ENCODE measurements around the gene NUMBL. TPM values are rescaled to one million over a fixed set of nuclear protein-coding genes. Genes with fewer than 3 reads are reported as not detected.

Gene NUMBL
- total and polyA plus RNA-seq, 2 of the 13 experiments (the other 11 are each of a cell fraction or from before 2014, with no cell fraction given), result 0.49 to 2.3 TPM

DNA sequence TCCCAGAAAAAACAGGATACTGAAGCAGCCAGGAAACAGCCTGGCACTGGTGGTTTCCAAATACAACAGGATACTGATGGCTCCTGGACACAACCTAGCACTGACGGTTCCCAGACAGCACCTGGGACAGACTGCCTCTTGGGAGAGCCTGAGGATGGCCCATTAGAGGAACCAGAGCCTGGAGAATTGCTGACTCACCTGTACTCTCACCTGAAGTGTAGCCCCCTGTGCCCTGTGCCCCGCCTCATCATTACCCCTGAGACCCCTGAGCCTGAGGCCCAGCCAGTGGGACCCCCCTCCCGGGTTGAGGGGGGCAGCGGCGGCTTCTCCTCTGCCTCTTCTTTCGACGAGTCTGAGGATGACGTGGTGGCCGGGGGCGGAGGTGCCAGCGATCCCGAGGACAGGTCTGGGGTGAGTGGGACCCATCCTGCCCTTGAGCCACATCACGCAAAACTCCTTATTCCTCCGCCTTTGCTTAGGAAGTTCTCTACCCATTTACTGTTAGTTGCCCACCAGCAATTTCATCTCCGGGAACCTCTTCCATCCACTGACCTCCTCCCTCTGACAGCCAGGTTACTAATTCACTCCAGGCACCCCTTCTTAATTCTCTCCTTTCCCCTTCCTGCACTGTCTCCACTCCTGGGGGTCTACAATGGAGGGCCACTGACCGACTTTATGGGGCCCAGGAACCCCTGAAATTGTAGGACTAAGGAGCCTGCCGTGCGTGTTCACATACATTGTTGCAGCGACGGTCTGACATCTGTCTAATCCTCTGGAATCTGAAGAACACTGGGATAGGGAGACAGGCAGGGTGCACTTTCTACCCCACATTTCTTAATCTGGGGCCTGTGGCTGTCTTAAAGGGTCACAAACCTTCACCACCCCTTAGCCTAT lies 27.7 kb upstream of the NUMBL start (continued):
- no peak for TF ChIP-seq MBNL3 (CRISPR knock-in tag; conservative IDR thresholded peaks at IDR 0.05)
- TF ChIP-seq, protein P1, sequence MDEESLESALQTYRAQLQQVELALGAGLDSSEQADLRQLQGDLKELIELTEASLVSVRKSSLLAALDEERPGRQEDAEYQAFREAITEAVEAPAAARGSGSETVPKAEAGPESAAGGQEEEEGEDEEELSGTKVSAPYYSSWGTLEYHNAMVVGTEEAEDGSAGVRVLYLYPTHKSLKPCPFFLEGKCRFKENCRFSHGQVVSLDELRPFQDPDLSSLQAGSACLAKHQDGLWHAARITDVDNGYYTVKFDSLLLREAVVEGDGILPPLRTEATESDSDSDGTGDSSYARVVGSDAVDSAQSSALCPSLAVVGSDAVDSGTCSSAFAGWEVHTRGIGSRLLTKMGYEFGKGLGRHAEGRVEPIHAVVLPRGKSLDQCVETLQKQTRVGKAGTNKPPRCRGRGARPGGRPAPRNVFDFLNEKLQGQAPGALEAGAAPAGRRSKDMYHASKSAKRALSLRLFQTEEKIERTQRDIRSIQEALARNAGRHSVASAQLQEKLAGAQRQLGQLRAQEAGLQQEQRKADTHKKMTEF (CRISPR knock-in tag; IDR thresholded peaks at IDR 0.05), result peak; percentile 30; the same call in 1 of the 2 replicates
- TF ChIP-seq BORCS8-MEF2B (CRISPR knock-in tag; IDR thresholded peaks at IDR 0.05), result no peak
- TF ChIP-seq ERF (CRISPR knock-in tag; IDR thresholded peaks at IDR 0.05), result no peak
- TF ChIP-seq, protein P2, sequence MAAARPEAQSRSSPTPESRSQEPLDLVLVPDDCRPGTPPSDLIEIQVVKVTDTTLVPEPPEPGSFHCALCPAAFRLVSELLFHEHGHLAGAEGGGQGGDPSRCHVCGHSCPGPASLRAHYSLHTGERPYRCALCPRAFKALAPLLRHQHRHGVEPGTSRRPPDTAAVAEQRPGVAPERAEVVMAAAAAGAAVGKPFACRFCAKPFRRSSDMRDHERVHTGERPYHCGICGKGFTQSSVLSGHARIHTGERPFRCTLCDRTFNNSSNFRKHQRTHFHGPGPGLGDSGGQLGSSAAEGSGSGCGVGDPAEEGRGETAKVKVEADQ (CRISPR knock-in tag; IDR thresholded peaks at IDR 0.05; ENCODE audit: borderline replicate concordance), result no peak
- TF ChIP-seq, protein P3, sequence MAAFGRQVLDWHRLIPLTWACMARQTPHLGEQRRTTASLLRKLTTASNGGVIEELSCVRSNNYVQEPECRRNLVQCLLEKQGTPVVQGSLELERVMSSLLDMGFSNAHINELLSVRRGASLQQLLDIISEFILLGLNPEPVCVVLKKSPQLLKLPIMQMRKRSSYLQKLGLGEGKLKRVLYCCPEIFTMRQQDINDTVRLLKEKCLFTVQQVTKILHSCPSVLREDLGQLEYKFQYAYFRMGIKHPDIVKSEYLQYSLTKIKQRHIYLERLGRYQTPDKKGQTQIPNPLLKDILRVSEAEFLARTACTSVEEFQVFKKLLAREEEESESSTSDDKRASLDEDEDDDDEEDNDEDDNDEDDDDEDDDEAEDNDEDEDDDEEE (CRISPR knock-in tag; IDR thresholded peaks at IDR 0.05), result no peak
- TF ChIP-seq, protein P4, sequence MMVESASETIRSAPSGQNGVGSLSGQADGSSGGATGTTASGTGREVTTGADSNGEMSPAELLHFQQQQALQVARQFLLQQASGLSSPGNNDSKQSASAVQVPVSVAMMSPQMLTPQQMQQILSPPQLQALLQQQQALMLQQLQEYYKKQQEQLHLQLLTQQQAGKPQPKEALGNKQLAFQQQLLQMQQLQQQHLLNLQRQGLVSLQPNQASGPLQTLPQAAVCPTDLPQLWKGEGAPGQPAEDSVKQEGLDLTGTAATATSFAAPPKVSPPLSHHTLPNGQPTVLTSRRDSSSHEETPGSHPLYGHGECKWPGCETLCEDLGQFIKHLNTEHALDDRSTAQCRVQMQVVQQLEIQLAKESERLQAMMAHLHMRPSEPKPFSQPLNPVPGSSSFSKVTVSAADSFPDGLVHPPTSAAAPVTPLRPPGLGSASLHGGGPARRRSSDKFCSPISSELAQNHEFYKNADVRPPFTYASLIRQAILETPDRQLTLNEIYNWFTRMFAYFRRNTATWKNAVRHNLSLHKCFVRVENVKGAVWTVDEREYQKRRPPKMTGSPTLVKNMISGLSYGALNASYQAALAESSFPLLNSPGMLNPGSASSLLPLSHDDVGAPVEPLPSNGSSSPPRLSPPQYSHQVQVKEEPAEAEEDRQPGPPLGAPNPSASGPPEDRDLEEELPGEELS (CRISPR knock-in tag; IDR thresholded peaks at IDR 0.05), result no peak
- no peak for TF ChIP-seq SMAD9 (CRISPR knock-in tag; IDR thresholded peaks at IDR 0.05)
- no peak for TF ChIP-seq SP2 (CRISPR knock-in tag; IDR thresholded peaks at IDR 0.05)
- no peak for TF ChIP-seq ZKSCAN8 (CRISPR knock-in tag; IDR thresholded peaks at IDR 0.05; ENCODE audit: borderline replicate concordance)
- no peak for TF ChIP-seq SUZ12 (IDR thresholded peaks at IDR 0.05; ENCODE audit: low read depth, low read length)
- no peak for TF ChIP-seq SP1 (IDR thresholded peaks at IDR 0.05)
- TF ChIP-seq SP1 (CRISPR knock-in tag; IDR thresholded peaks at IDR 0.05), result no peak
- TF ChIP-seq, protein P5, sequence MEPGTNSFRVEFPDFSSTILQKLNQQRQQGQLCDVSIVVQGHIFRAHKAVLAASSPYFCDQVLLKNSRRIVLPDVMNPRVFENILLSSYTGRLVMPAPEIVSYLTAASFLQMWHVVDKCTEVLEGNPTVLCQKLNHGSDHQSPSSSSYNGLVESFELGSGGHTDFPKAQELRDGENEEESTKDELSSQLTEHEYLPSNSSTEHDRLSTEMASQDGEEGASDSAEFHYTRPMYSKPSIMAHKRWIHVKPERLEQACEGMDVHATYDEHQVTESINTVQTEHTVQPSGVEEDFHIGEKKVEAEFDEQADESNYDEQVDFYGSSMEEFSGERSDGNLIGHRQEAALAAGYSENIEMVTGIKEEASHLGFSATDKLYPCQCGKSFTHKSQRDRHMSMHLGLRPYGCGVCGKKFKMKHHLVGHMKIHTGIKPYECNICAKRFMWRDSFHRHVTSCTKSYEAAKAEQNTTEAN (CRISPR knock-in tag; conservative IDR thresholded peaks at IDR 0.05), result no peak
- no peak for TF ChIP-seq ZNF441 (CRISPR knock-in tag; IDR thresholded peaks at IDR 0.05; ENCODE audit: borderline replicate concordance)
- TF ChIP-seq MAFF (IDR thresholded peaks at IDR 0.05; ENCODE audit: low read depth, low read length), result peak; percentile 53; the same call in 1 of the 2 replicates
- no peak for TF ChIP-seq ZNF605 (CRISPR knock-in tag; IDR thresholded peaks at IDR 0.05)
- 0 out of 2 replicates have a peak, but pooled peaks have one; percentile 14 for TF ChIP-seq ZNF235 (CRISPR knock-in tag; IDR thresholded peaks at IDR 0.05; ENCODE audit: borderline replicate concordance)
- no peak for TF ChIP-seq ADNP (CRISPR knock-in tag; IDR thresholded peaks at IDR 0.05)
- TF ChIP-seq, protein P6, sequence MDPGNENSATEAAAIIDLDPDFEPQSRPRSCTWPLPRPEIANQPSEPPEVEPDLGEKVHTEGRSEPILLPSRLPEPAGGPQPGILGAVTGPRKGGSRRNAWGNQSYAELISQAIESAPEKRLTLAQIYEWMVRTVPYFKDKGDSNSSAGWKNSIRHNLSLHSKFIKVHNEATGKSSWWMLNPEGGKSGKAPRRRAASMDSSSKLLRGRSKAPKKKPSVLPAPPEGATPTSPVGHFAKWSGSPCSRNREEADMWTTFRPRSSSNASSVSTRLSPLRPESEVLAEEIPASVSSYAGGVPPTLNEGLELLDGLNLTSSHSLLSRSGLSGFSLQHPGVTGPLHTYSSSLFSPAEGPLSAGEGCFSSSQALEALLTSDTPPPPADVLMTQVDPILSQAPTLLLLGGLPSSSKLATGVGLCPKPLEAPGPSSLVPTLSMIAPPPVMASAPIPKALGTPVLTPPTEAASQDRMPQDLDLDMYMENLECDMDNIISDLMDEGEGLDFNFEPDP (CRISPR knock-in tag; conservative IDR thresholded peaks at IDR 0.05), result no peak
- TF ChIP-seq ZNF577 (CRISPR knock-in tag; IDR thresholded peaks at IDR 0.05; ENCODE audit: borderline replicate concordance, low read depth), result no peak
- no peak for TF ChIP-seq ZNF747 (CRISPR knock-in tag; IDR thresholded peaks at IDR 0.05; ENCODE audit: borderline replicate concordance)

Measured in HepG2 (cell line).